HG02943 (cell line): Measurements from ENCODE around the gene CELA3B.
"Not testable (repeated sequence)": the region's sequence is repeated elsewhere in the genome, so short reads cannot be mapped to it uniquely, and the experiment has no call there.

ENCODE experiments used
- ATAC-seq: cut with Tn5 transposase; IDR thresholded peaks from one replicate; pipeline ENCODE4 v1.9.1; 2021; ENCODE audit warnings: mild to moderate bottlenecking, low read depth, moderate library complexity; ENCODE audit not compliant: unreplicated experiment

CELA3B gene

GRCh38 chr1:21976703-21977239, at the start of gene CELA3B:
TSS of gene CELA3B (plus strand) at chr1:21977022. CDS start at chr1:21977040, 18 bp downstream.
- not testable (repeated sequence) for ATAC-seq

- no peak for ATAC-seq
These were observed 49.1 kb upstream of the CELA3B start for GRCh38 chr1:21927533-21928237.

DNA sequence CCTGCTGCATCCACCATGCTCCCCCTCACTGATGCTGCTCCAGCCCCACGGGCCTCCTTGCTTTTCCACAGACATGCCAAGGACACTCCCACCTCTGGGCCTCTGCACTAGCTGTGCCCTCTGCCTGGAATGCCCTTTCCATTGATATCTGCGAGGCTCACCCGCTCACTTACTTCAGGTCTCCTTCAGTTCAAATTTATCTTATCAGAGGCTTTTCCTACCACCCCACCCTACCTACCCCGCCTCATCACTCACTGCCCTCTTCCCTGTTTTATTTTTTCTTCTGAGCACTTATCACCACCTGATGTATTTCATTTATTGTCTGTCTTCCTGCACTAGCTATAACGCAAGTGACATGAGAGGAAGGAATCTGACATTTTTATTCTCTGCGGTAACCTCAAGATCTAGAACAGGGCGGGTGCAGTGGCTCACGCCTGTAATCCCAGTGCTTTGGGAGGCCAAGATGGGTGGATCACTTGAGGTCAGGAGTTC, 46.7 kb upstream of the CELA3B start:
- no peak for ATAC-seq

GRCh38 chr1:21930629-21931170, 46.1 kb upstream of the CELA3B start:
- ATAC-seq: no peak

- ATAC-seq: no peak
These were observed 45.4 kb upstream of the CELA3B start for GRCh38 chr1:21931171-21932093.

DNA sequence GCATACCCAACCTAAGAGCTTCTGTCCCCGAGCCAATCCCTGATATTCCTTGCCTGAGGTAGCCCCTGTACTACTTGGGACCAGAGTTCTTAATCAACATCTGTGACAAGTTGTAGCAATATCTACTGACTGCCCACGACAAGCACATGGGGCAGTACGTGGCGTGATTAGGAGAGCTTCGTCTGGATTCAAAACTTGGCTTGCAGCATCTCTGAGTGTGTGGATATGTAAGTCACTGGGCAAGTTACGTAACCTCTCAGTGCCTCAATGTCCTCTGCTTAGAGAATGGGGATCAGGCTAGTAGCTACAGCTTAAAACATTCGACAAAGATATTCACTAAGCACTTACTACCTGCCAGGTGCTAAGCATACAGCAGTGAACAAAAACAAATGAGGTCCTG, 44.7 kb upstream of the CELA3B start:
- no peak for ATAC-seq

DNA sequence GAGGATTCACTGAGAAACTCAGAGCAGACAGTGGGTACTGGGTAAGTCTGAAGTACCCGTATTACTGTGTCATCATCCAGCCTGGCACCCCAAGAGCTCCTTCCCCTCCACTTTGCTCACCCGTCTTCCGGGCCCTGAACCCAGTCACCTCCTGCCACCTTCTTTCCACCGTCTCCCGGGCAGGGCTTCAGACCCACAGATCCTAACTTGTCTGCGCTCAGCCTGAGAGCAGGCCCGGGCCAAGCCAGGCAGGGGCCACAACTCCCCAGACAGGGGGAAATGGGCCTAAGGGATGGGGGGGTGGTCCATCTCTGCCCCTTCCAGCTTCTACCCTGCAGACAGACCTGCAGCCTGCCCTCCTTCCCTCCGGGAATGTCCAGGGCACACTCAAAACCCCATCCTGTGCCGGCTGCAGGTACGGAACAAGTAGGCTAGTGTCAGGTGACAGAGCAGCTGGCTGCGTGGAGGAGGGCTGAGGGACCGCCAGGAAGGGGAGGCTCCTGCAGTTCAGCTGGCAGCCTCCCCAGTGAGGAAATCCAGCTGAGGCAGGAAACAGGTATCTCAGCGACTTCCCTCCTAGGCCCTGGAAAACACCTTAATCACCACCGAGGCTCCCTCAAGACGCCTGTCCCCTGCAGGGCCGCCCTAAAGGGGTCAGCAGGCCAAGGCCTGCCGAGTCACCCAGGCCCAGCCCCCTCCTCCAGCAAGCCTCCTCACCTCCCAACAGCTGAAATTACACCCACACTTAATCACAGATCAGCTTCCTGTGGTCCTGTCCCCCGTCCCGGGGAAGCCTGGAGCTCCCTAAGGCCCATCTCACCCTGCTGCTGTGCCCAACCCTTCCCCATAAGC, 43.2 kb upstream of the CELA3B start:
- ATAC-seq: no peak

- no peak for ATAC-seq
These were observed 41.4 kb upstream of the CELA3B start for GRCh38 chr1:21935393-21935804.

DNA sequence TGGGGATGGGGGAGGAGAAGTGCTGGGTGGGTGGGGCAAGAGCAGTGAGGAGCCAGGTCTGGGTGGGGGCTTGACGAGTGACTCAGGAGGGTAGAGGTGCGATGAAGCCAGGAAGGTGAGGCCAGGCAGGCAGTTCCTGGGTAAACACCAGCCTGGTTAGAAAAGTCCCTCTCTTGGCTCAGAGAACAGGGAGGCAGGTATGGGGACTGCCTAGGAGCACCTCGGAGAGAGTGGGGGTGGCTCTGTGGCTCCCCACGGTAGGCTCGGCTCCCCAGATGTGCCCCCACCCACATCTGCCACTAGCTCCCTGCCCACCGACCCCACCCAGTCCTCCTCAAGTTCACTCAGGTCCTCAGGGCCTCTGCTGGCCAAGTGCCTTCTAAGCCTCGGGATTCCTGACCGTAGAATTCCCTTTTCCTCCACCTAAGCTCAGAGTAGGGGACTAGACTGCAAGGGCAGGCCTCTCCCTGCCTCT, 40.9 kb upstream of the CELA3B start:
- ATAC-seq: no peak

- ATAC-seq: no peak
These were observed 40.3 kb upstream of the CELA3B start for GRCh38 chr1:21936366-21937031.

- no peak for ATAC-seq
These were observed 39.8 kb upstream of the CELA3B start, which contains the start of gene HSPG2 for GRCh38 chr1:21937034-21937371. TSS of gene HSPG2 (minus strand) at chr1:21937310. CDS start at chr1:21937217, 93 bp downstream.

DNA sequence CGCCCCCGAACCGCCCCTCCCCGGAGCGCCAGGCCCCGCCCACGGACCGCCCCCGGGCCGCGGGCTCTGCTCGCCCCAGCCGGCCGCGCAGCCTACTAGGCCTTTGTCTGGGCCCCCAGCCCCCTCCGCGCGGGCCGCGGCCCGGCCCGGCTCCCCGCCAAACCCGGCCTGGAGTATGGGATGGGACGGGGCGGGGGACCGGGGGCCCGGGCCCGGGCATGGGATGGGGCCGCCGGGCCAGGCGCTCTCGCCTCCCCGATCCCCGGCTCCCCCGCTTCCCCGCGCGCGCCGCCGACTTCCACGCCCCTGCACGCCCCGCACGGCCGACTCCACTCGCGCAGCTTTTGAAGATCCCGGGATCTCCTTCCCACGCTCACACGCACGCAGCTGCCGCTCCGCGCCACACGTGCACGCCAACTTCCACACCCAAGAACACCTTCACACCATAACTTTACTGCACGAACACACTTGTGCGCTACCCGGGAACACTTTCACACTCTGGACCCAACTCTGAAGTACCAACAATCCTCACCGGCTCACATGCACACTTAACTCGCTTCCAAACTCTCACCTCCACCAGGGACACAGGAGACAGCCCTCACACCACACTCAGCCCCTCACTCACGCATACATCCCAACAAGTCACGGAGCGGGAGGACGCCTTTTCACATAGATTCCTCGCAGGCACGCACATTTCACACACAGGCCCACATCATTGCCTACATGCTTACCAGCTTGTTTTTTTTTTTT, 39.3 kb upstream of the CELA3B start:
- no peak for ATAC-seq

- ATAC-seq: no peak
These were observed 37.9 kb upstream of the CELA3B start for GRCh38 chr1:21938732-21939538.

- no peak for ATAC-seq
These were observed 37.0 kb upstream of the CELA3B start for GRCh38 chr1:21939650-21940374.

DNA sequence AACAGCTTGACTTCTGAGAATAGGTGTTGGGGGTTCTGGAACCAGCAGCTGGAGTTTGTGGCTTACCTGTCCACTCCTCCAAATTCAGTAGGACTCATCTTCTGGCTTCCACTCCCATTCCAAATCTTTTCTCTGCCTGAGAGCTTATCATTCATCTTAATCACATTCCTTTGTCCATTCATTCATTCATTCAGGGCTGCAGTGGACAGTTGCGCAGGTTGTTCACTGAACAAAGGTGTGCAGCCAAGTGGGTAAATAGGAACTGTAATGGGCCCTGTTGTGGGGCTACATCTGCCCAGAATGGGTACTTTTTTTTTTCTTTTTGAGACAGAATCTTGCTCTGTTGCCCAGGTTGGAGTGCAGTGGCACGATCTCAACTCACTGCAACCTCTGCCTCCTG, 36.3 kb upstream of the CELA3B start:
- ATAC-seq: no peak

- no peak for ATAC-seq
These were observed 35.5 kb upstream of the CELA3B start for GRCh38 chr1:21941370-21941769.

DNA sequence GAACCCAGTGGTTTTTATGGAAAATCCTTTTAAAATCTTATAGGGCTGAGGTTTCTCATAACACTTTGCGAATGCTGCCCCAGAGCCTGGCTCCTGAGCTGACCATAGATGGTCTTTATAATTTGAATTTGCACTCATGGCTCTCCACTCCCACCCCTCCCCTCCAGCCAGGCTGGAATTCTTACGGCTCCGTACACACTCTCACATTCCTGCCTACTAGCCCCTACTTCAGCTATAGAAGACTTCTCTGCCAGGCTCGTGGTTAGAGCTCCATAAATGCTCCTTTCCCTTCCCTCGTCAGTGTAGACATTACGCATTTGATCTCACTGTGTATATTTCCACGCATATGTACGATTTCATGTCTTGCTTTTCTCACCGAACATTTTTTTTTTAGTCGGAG, 34.4 kb upstream of the CELA3B start:
- ATAC-seq: no peak
